Activated CD4-positive, alpha-beta T cell treated with anti-CD3 and anti-CD28 coated beads, Interleukin-2, amount 50 U/mL, for 1 hour (primary cell): Measurements from ENCODE around the gene MT1B.
A peak's percentile ranks its signal among the peaks of the same experiment; 100 is the strongest.
"Not testable (repeated sequence)": the region's sequence is repeated elsewhere in the genome, so short reads cannot be mapped to it uniquely, and the experiment has no call there.

ENCODE experiments used
- DNase-seq: peaks from one replicate; pipeline ENCODE4 v3.0.0-alpha.2; 2020

The MT1B gene

GRCh38 chr16:56640076-56640475 is 11.6 kb upstream of the MT1B start:
- DNase-seq = no peak

GRCh38 chr16:56641166-56641565 is 10.5 kb upstream of the MT1B start:
- DNase-seq = no peak

DNA sequence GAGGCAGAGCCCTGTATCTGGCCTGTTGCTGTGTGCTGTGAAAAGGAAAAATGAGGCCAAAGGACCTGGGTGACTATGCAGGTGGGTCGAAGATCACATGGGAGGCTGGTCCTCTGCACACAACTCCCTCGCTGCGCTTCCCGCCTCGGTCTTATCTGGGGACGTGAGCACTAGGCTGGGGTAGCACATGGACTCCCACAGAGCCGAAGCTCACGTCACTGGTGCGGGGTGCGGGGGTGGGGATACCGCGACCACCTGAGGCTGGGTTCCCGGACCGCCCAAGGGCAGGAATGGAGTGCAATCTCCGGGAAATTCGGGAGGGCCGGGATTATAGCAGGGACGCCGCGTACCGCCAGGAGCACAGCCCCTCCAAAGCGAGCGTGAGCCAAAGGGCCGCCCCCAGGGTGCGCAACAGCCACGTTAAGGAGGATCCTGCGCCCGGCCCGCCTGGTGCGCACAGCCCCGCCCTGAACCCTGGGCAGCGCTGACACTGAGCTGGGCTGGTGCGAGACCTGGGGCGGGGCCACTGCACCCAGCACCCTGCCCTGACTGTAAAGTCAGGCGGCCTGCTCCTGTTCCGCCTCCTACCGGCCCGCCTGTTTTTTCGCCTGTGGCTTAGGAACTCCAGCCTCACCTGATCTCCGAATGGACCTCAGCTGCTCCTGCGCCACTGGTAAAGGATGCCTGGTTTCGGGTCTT is 8.5 kb upstream of the MT1B start:
- DNase-seq = peak; percentile 64

GRCh38 chr16:56643833-56644232 is 7.9 kb upstream of the MT1B start:
- no peak for DNase-seq

- no peak for DNase-seq
Measured at GRCh38 chr16:56645311-56645710, 6.4 kb upstream of the MT1B start.

DNA sequence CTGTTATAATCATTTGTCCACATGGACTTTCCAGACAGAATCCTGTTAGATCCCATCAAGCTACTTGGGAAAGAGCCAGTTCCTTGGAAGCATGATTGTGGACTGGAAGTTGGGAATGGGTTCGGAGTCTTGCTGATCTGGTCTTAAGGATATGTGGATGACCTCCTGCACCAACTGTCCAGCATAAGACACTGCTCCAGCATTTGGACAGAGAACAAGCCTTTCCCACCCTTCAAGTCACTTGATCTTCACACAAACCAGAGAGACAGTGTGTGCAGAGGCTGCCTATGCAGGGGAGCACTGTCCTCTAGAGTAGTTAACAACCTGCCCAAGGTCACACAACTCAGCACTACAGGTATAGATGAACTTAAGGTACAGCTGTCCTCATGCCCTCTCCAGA is 5.8 kb upstream of the MT1B start:
- no peak for DNase-seq

DNA sequence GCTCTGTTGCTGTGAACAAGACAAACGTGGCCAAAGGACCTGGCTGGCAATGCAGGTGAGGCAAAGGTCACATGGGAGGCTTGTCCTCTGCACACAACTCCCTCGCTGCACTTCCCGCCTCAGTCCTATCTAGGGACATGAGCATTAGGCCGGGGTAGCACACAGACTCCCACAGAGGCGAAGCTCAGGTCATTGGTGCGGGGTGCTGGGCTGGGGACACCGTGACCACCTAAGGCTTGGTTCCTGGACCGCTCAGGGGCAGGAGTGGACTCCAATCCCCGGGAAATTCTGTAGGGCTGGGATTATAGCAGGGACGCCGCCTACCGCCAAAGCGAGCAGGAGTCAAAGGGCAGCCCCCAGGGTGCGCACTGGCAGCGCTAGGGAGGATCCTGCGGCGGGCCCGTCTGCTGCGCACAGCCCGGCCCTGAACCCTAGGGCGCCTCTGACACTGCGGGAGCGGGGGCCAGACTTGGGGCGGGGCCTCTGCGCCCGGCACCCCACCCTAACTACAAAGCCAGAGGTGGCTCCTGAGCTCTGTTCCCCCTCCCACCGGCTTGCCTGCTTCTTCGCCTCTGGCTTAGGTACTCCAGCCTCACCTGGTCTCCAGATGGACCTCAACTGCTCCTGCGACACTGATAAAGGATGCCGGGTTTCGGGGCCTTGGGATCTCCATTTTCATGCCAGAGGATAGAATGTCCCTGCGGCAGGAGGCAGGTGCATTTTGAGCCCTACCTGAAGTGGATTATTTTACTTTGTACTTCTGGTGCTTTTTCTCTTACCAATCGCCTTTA is 3.9 kb upstream of the MT1B start:
- no peak for DNase-seq

GRCh38 chr16:56649271-56649670 is 2.4 kb upstream of the MT1B start:
- no peak for DNase-seq

- no peak for DNase-seq
Measured at GRCh38 chr16:56649820-56650219, 1.9 kb upstream of the MT1B start.

DNA sequence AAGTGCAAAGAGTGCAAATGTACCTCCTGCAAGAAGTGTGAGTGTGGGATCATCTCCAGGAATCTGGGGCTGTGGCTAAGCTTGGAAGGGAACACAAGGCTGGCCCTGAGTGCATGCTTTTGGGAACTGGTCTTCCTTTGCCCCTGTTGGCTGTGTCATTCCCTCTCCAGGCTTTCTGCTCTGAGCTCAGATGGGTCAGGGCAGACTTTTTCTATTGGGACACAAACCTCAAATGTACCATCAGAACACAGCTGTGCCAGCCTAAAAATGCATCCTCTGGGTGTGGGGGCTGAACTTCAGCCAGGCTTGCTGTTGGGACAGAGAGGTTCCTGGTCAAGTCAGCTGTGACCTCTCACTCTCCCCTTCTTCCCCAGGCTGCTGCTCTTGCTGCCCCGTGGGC is 914 bp downstream of the MT1B start:
- DNase-seq = no peak

DNA sequence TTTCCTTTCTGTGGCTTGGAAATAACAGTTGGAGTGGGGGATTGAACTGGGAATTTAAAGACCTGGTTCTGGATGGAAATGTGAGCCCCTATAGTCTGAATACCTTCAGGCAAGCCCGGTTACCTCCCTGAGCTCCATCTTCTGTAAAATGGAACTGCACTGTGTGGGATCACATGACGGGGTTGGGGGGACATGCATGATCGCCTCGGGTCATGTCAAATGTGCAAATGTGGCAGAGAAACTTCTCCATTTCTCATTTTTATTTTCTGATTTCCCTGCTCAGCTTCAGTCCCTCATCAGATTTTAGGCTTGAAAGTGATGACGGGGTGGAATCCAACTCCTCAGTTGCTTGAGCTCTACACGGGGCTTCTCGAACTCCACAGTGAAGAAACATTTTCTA is 1.5 kb downstream of the MT1B start:
- no peak for DNase-seq

- peak; percentile 60 for DNase-seq
Measured at GRCh38 chr16:56657555-56658326, 6.1 kb downstream of the MT1B start, which contains the start of gene MT1F. Gene MT1F (plus strand): TSS chr16:56657959. CDS start chr16:56658059, 100 bp downstream.

- no peak for DNase-seq
Measured at GRCh38 chr16:56658327-56658875, 6.7 kb downstream of the MT1B start.

GRCh38 chr16:56662357-56663354 is 11.0 kb downstream of the MT1B start:
- DNase-seq = no peak

GRCh38 chr16:56664506-56664905 is 12.8 kb downstream of the MT1B start:
- no peak for DNase-seq

- DNase-seq = not testable (repeated sequence)
Measured at GRCh38 chr16:56665286-56666261, 13.9 kb downstream of the MT1B start.

DNA sequence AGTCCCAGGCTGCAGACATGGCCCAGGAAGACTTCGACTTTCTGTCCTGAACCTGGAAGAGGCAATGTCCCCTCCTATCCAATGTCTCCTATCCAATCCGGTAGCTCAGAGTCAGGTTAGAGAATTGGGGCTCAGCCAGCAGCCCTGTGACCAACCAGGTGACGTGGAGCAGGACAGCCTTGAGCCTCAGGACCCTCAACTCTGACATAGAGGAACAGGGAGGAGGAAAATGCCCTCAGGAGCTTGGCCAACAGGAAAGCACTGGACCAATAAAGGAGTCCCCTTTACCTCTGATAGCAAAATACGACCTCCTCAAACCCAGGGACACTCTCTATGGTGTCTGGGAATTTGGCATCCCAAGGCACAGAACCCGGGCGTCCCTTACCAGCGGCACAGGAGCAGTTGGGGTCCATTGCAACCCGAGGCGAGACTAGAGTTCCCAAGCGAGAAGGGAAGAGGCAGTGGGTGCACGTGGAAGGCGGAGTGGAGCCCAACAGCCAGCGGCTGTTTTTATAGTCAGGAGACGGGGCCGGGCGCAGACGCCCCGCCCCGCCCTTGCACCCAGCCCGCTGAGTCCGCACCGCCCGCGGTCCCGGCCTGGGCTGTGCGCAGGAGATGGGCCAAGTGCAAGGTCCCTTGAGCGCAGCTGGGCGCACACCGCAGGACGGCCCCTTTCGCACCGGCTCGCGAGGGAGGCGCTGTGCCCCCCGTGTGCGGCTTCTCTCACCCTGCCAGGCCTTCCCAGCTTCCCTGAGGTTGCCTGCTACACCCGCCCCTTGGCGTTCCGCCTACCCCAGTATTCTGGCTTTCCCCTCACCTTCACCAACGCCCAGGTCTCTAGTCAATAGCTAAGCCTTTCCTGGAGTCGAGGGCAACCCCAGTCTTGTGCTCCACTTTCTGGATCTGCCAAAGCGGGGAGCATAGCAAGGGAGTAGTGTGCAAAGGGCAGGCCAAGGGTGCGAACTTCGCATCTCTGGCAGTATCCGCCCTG is 16.2 kb downstream of the MT1B start, which contains the start of gene MT1G:
MT1G (minus strand) TSS at position 485 of the 991 bp plus-strand sequence; CDS start at position 413, 72 bp downstream.
- DNase-seq = no peak

- DNase-seq = no peak
Measured at GRCh38 chr16:56669005-56669839, 17.5 kb downstream of the MT1B start, which contains the start of gene MT1H. Gene MT1H (plus strand): TSS chr16:56669814. CDS start chr16:56669885, 71 bp downstream.
